ENCODE measurements around the gene TCF7L1.

TCF7L1 gene

GRCh38 chr2:85188852-85189251 lies 55.7 kb downstream of the TCF7L1 start:
- TF ChIP-seq CTCF (conservative IDR thresholded peaks at IDR 0.05; ENCODE audit: low read depth, low read length), result no peak
- H3K4me3 ChIP-seq (ENCODE audit: low read length), result no peak overlapping the region
- DNase-seq (ENCODE audit: low read depth), result no peak

- no peak for TF ChIP-seq CTCF (conservative IDR thresholded peaks at IDR 0.05; ENCODE audit: low read depth, low read length)
- H3K4me3 ChIP-seq (ENCODE audit: low read length), result no peak overlapping the region
- DNase-seq (ENCODE audit: low read depth), result no peak
These were observed 56.5 kb downstream of the TCF7L1 start for GRCh38 chr2:85189606-85190270.

- no peak for TF ChIP-seq CTCF (conservative IDR thresholded peaks at IDR 0.05; ENCODE audit: low read depth, low read length)
- no peak for DNase-seq (ENCODE audit: low read depth)
- no peak overlapping the region for H3K4me3 ChIP-seq (ENCODE audit: low read length)
These were observed 58.0 kb downstream of the TCF7L1 start for GRCh38 chr2:85191157-85191556.

GRCh38 chr2:85194780-85195480 lies 61.7 kb downstream of the TCF7L1 start:
- H3K4me3 ChIP-seq (ENCODE audit: low read length), result no peak overlapping the region
- no peak for TF ChIP-seq CTCF (conservative IDR thresholded peaks at IDR 0.05; ENCODE audit: low read depth, low read length)

GRCh38 chr2:85195956-85196355 lies 62.8 kb downstream of the TCF7L1 start:
- TF ChIP-seq CTCF (conservative IDR thresholded peaks at IDR 0.05; ENCODE audit: low read depth, low read length), result no peak
- DNase-seq (ENCODE audit: low read depth), result no peak
- no peak overlapping the region for H3K4me3 ChIP-seq (ENCODE audit: low read length)

More at GRCh38 chr2:85194780-85195480, 61.7 kb downstream of the TCF7L1 start:
- DNase-seq (ENCODE audit: low read depth), result no peak

- H3K4me3 ChIP-seq (ENCODE audit: low read length), result no peak overlapping the region
- DNase-seq (ENCODE audit: low read depth), result no peak
- TF ChIP-seq CTCF (conservative IDR thresholded peaks at IDR 0.05; ENCODE audit: low read depth, low read length), result no peak
These were observed 66.5 kb downstream of the TCF7L1 start for GRCh38 chr2:85199698-85200097.

- TF ChIP-seq CTCF (conservative IDR thresholded peaks at IDR 0.05; ENCODE audit: low read depth, low read length), result no peak
- H3K4me3 ChIP-seq (ENCODE audit: low read length), result no peak overlapping the region
- no peak for DNase-seq (ENCODE audit: low read depth)
These were observed 76.7 kb downstream of the TCF7L1 start for GRCh38 chr2:85209887-85210286.

Measured in retinal pigment epithelial cell (primary cell).